Natural killer cell (primary cell): Measurements from ENCODE around the gene SLC13A4. TPM values are rescaled to one million over a fixed set of nuclear protein-coding genes. Genes with fewer than 3 reads are reported as not detected.
"Not testable (repeated sequence)": the region's sequence is repeated elsewhere in the genome, so short reads cannot be mapped to it uniquely, and the experiment has no call there.

Experiments
- ATAC-seq, 3 donors: fragments of 150-1000 bp in 2 of 3; fragments of 200-7000 bp in 1 of 3; cut with Tn5 transposase; 1 replicate in 1 of 3; 2 replicates in 2 of 3; pipeline ENCODE4 v1.10.0; 2021; ENCODE audit warnings: mild to moderate bottlenecking in 2 of 3, moderate library complexity in 2 of 3
- DNase-seq, 2 donors: peaks; one replicate each; pipeline versions ENCODE4 v3.0.0 to v3.0.0-alpha.2; 2013 to 2021; ENCODE audit warnings: mixed read lengths in 1 of 2
- H3K27ac ChIP-seq: one replicate; pipeline ENCODE4 v1.5.1; 2013; ENCODE audit warnings: mild to moderate bottlenecking, low read length
- H3K27me3 ChIP-seq: one replicate; pipeline ENCODE4 v1.6.1; 2013; ENCODE audit warnings: low read length; ENCODE audit not compliant: control insufficient read depth, insufficient read depth
- H3K36me3 ChIP-seq: one replicate; pipeline ENCODE4 v1.6.1; 2013; ENCODE audit warnings: low read length; ENCODE audit not compliant: control insufficient read depth, insufficient read depth
- H3K4me1 ChIP-seq: one replicate; pipeline ENCODE4 v1.6.1; 2013; ENCODE audit warnings: low read length; ENCODE audit not compliant: control insufficient read depth, insufficient read depth
- H3K4me3 ChIP-seq: one replicate; pipeline ENCODE4 v1.5.1; 2013; ENCODE audit warnings: low read length
- H3K9me3 ChIP-seq: one replicate; pipeline ENCODE4 v1.6.1; 2013; ENCODE audit warnings: low read length; ENCODE audit not compliant: control insufficient read depth, insufficient read depth
- H3K27ac Mint-ChIP-seq, 2 donors: one replicate each; pipeline ENCODE4 v1.8.0; 2022; ENCODE audit warnings: mild to moderate bottlenecking in 2 of 2, mixed read lengths in 2 of 2, moderate library complexity in 1 of 2
- H3K27me3 Mint-ChIP-seq, 2 donors: one replicate each; pipeline ENCODE4 v1.8.0; 2022; ENCODE audit warnings: low read depth in 2 of 2, mixed read lengths in 2 of 2
- H3K36me3 Mint-ChIP-seq: one replicate; pipeline ENCODE4 v1.8.0; 2022; ENCODE audit warnings: mixed read lengths
- H3K4me1 Mint-ChIP-seq, 2 donors: one replicate each; pipeline ENCODE4 v1.8.0; 2022; ENCODE audit warnings: mixed read lengths in 2 of 2
- H3K4me3 Mint-ChIP-seq: one replicate; pipeline ENCODE4 v1.8.0; 2022; ENCODE audit warnings: mild to moderate bottlenecking, moderate library complexity, mixed read lengths
- H3K9me3 Mint-ChIP-seq, 2 donors: one replicate each; pipeline ENCODE4 v1.8.0; 2022; ENCODE audit warnings: mixed read lengths in 2 of 2
- CTCF ChIP-seq: fragments of 200-600 bp; IDR thresholded peaks from one replicate; pipeline ENCODE4 v1.8.0; 2022; ENCODE audit warnings: antibody characterized with exemption
- WGBS: methylation state at CpG from one replicate; pipeline ENCODE4 v1.1.7; 2013; ENCODE audit warnings: missing lambda C conversion rate; ENCODE audit not compliant: insufficient coverage; 5-methylcytosine and 5-hydroxymethylcytosine counted together
- intact Hi-C: fragments of 100-400 bp; cut with micrococcal nuclease; formaldehyde crosslinking; loops from one replicate; pipeline ENCODE4 v1.14.2; 2022
- total RNA-seq, 4 donors: library from RNA; stranded (reverse); fragments of 120-200 nt in 1 of 4; gene quantifications; one replicate each; pipeline versions ENCODE4 v1.2.3 to v1.2.4, GENCODE V29; 2013 to 2022

SLC13A4 gene
- total RNA-seq, 3 donors from 2014 or later (not counting 1 experiment from before 2014, with no cell fraction given) = not detected

- Mint-ChIP-seq H3K27ac (no peak overlapping the region), H3K4me3 (no peak overlapping the region), H3K27me3 (no peaks in the 10 kb centered on the region), H3K4me1 (no peaks in the 10 kb centered on the region), H3K36me3 (no peaks in the 10 kb centered on the region), H3K9me3 (no peaks in the 10 kb centered on the region)
- Histone ChIP-seq H3K4me1 (no peaks in the 10 kb centered on the region), H3K36me3 (no peaks in the 10 kb centered on the region), H3K9me3 (no peaks in the 10 kb centered on the region), H3K4me3 (no peak overlapping the region), H3K27me3 (no peaks in the 10 kb centered on the region), H3K27ac (no peak overlapping the region)
- no peak for TF ChIP-seq CTCF
- DNase-seq (no peak), ATAC-seq (no peak)
- 82% methylated on average over 2 of the region's 2 CpGs for WGBS
- intact Hi-C loops = no loop called here
These were observed 23.9 kb downstream of the SLC13A4 start for GRCh38 chr7:135704074-135704473.

- DNase-seq = no peak
- no peaks in the 10 kb centered on the region for H3K4me1 ChIP-seq
These were observed 30.5 kb downstream of the SLC13A4 start for GRCh38 chr7:135697276-135698049.

GRCh38 chr7:135693558-135693957, 34.4 kb downstream of the SLC13A4 start:
- no peaks in the 10 kb centered on the region for H3K4me1 Mint-ChIP-seq
- H3K9me3 ChIP-seq = no peaks in the 10 kb centered on the region
- no peak overlapping the region for H3K4me3 ChIP-seq
- H3K27ac ChIP-seq = no peak overlapping the region
- H3K4me3 Mint-ChIP-seq = no peak overlapping the region
- no peaks in the 10 kb centered on the region for H3K9me3 Mint-ChIP-seq
- H3K27ac Mint-ChIP-seq = no peak overlapping the region
- peaks cover 6% of the 10 kb centered on the region for H3K36me3 Mint-ChIP-seq
- 100% methylated on average over 3 of the region's 4 CpGs for WGBS
- intact Hi-C loops = no loop called here
- H3K27me3 Mint-ChIP-seq = no peaks in the 10 kb centered on the region
- no peak for DNase-seq
- no peak for ATAC-seq
- H3K36me3 ChIP-seq = no peaks in the 10 kb centered on the region
- TF ChIP-seq CTCF = no peak
- no peaks in the 10 kb centered on the region for H3K27me3 ChIP-seq
- H3K4me1 ChIP-seq = no peaks in the 10 kb centered on the region

More at GRCh38 chr7:135697276-135698049, 30.5 kb downstream of the SLC13A4 start:
- no peak overlapping the region for H3K27ac Mint-ChIP-seq
- Histone ChIP-seq H3K4me3 (no peak overlapping the region), H3K9me3 (no peaks in the 10 kb centered on the region), H3K27me3 (no peaks in the 10 kb centered on the region), H3K36me3 (no peaks in the 10 kb centered on the region), H3K27ac (no peak overlapping the region)
- H3K9me3 Mint-ChIP-seq = no peaks in the 10 kb centered on the region
- H3K27me3 Mint-ChIP-seq = no peaks in the 10 kb centered on the region
- intact Hi-C loops = no loop called here
- 80% methylated on average over 8 of the region's 8 CpGs for whole genome bisulfite sequencing
- H3K4me1 Mint-ChIP-seq = no peaks in the 10 kb centered on the region
- no peak overlapping the region for H3K4me3 Mint-ChIP-seq
- no peak for ATAC-seq
- no peaks in the 10 kb centered on the region for H3K36me3 Mint-ChIP-seq
- TF ChIP-seq CTCF = no peak

GRCh38 chr7:135692606-135693005, 35.4 kb downstream of the SLC13A4 start:
- H3K9me3 ChIP-seq, H3K27ac ChIP-seq, H3K9me3 Mint-ChIP-seq, H3K27ac Mint-ChIP-seq, H3K4me3 Mint-ChIP-seq, H3K36me3 Mint-ChIP-seq, H3K27me3 Mint-ChIP-seq, ATAC-seq, DNase-seq, H3K4me1 ChIP-seq, H3K4me3 ChIP-seq, H3K4me1 Mint-ChIP-seq, intact Hi-C loops, H3K36me3 ChIP-seq, H3K27me3 ChIP-seq: not testable (repeated sequence)
- WGBS = 98% methylated on average over 7 of the region's 7 CpGs
